Epithelial cell of proximal tubule (primary cell): ENCODE measurements around the gene CRYBA4. TPM values are rescaled to one million over a fixed set of nuclear protein-coding genes. Genes with fewer than 3 reads are reported as not detected.
"Not testable (repeated sequence)": the region's sequence is repeated elsewhere in the genome, so short reads cannot be mapped to it uniquely, and the experiment has no call there.

Source experiments
- DNase-seq: peaks from one replicate; pipeline ENCODE4 v3.0.0-alpha.2; 2011; ENCODE audit warnings: low read depth
- H3K4me3 ChIP-seq: 2 replicates; pipeline ENCODE4 v1.5.1; 2011; ENCODE audit warnings: low read depth, mild to moderate bottlenecking, low read length
- total RNA-seq: library from RNA; depleted of rRNA; stranded (reverse); fragments of >200 nt; gene quantifications from 2 replicates; pipeline ENCODE4 v1.2.3, GENCODE V29; 2015
- TF ChIP-seq, protein P1 (sequence below): conservative IDR thresholded peaks from 2 replicates; pipeline ENCODE4 v1.5.1; 2012; ENCODE audit warnings: low read depth, mild to moderate bottlenecking, low read length

The CRYBA4 gene
- total RNA-seq, 1 donor from 2014 or later, result not detected

DNA sequence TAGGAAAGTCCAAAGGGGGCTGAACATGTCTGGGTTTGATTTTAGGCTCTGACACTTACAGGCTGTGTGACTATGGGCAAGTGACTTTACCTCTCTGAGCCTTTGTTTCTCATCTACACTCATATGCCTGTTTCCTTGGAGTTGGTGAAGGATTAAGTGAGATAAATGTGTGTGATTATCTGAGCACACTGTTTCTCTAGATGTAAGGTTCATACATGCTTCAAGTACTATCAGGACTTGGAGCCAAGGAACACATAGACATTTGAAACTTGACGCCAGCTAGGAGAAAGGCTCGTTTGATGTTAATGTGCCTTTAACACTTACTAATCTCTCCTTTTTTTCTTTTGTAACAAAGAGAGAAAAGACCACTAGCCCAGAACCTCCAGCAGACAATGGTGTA lies 13.6 kb upstream of the CRYBA4 start:
- no peak overlapping the region for H3K4me3 ChIP-seq
- TF ChIP-seq, protein P1, sequence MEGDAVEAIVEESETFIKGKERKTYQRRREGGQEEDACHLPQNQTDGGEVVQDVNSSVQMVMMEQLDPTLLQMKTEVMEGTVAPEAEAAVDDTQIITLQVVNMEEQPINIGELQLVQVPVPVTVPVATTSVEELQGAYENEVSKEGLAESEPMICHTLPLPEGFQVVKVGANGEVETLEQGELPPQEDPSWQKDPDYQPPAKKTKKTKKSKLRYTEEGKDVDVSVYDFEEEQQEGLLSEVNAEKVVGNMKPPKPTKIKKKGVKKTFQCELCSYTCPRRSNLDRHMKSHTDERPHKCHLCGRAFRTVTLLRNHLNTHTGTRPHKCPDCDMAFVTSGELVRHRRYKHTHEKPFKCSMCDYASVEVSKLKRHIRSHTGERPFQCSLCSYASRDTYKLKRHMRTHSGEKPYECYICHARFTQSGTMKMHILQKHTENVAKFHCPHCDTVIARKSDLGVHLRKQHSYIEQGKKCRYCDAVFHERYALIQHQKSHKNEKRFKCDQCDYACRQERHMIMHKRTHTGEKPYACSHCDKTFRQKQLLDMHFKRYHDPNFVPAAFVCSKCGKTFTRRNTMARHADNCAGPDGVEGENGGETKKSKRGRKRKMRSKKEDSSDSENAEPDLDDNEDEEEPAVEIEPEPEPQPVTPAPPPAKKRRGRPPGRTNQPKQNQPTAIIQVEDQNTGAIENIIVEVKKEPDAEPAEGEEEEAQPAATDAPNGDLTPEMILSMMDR, result no peak
- no peak for DNase-seq

DNA sequence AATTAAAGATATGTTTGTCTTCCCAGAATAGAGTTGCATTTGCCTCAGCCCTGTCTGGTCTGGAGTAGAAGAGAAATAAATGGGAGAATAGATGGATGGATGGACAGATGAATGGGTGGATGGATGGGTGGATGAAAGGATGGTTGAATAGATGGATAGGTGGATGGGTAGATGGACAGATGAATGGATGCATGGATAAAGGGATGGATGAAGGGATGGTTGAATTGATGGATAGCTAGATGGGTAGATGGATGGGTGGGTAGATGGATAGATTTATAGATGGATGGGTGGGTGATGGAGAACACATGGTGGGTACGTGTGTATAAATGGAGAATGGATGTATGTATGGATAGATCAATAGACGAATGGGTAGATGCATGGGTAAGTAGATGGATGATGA lies 12.5 kb upstream of the CRYBA4 start:
- DNase-seq, result no peak
- TF ChIP-seq, protein P1, result no peak
- no peak overlapping the region for H3K4me3 ChIP-seq

DNA sequence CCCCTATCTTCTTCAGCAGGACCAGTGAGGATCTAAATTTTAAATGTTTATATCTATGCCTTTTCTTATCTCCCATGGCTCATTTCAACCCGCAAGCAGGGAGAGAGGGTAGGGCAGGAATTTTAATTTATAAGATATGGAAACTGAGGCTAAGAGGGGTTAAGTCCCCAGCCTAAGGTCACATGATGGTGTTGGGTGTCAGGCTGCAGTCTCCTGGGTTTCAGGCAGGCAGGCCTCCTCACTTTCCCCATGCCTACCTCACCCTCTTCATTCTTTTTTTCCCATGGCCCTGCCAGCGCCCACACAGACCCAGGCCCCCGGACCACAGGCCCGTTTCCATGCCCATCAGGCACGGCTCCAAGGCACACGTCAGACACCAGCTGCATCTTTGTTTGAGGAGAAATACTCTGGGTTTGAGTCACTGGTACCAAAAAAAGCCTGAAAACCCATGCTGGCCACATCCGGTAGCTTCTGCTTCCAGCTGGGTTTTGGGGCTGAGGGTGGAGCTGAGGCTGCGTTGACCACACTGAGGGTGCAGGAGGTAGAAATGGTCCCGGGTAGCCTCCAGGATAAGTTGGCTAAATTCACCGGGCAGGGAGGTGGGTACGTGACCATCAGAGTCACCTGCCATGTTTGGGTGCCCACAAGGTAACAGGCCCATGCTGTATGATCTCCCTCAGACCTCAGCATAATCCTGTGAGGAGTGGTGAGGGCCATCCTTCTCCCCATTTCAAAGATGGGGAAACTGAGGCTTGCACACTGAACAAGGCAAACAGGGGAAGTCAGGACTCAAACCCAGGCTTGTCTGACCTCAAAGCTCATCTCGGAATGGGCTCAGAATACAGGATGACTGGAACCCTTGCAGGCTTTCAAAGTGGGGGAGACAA lies 11.4 kb upstream of the CRYBA4 start:
- DNase-seq, result no peak
- TF ChIP-seq, protein P1, result no peak
- no peak overlapping the region for H3K4me3 ChIP-seq

DNA sequence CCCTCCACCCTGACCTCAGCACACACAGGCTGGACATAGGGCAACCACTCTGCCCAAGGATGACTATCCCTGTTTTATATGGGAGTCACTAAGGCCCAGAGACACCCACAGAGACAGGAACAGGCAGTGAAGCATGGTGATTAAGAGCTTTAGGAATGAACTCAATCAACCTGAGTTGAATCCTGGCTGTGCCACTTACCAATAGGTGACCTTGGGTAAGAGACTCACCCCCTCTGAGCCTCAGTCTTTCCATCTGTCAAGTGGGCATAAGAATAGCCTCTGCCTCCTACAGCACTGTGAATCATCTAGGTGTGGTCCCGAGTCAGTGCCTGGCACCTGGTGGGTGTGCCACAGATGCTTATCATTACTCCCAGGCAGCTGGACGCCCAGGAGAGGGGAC lies 10.8 kb upstream of the CRYBA4 start:
- no peak overlapping the region for H3K4me3 ChIP-seq
- TF ChIP-seq, protein P1, result no peak
- DNase-seq, result no peak

DNA sequence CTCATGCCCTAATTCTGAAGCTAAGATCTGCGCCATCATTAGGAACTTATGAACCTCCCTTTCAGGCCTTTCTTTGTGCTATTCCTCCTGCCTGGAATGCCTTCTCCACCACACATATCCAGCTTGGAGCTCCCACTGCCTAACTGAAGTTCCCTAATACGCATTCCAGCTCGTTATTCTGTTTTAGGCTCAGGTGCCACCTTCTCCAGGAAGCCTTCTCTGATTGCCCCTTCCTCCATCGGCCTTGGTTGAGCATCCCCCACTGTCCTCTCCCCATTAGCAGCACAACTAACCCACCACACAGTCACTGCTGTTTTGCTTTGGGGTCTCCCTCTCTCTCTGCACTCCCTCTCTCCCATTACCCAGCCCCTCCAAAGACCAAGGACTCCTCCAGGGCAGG lies 9.1 kb upstream of the CRYBA4 start:
- DNase-seq, result no peak
- TF ChIP-seq, protein P1, result no peak
- no peak overlapping the region for H3K4me3 ChIP-seq

DNA sequence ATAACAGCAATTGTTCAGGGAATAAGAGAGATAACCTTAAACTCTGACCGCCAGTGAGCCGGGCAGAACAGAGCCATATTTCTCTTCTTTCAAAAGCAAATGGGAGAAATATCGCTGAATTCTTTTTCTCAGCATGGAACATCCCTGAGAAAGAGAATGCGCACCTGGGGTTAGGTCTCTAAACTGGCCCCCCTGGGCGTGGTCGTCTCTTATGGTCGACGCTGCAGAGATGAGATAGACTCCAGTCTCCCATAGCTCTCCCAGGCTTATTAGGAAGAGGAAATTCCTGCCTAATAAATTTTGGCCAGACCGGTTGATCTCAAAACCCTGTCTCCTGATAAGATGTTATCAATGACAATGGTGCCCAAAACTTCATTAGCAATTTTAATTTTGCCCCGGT lies 8.0 kb upstream of the CRYBA4 start:
- DNase-seq, H3K4me3 ChIP-seq: not testable (repeated sequence)

DNA sequence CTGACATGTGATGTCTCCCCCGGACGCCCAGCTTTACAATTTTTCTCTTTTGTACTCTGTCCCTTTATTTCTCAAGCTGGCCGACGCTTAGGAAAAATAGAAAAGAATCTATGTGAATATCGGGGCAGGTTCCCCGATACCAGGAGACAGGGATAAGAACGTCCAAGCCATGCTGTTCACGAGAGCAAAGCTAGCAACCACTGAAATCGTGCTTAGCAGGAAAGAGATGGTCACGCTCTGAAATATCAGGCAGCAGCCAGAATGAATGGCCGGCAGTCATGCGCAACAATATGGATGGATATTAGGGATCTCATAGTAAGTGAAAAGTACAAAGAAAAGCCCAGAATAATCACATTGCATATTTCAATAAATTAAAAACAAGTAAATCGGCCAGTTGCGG lies 7.4 kb upstream of the CRYBA4 start:
- no peak for DNase-seq
- no peak overlapping the region for H3K4me3 ChIP-seq
- TF ChIP-seq, protein P1, result no peak
